Measurements from ENCODE around the gene CDK10. TPM values are rescaled to one million over a fixed set of nuclear protein-coding genes. Genes with fewer than 3 reads are reported as not detected.

The CDK10 gene
- total RNA-seq, 1 donor from 2014 or later = 76.1 TPM

DNA sequence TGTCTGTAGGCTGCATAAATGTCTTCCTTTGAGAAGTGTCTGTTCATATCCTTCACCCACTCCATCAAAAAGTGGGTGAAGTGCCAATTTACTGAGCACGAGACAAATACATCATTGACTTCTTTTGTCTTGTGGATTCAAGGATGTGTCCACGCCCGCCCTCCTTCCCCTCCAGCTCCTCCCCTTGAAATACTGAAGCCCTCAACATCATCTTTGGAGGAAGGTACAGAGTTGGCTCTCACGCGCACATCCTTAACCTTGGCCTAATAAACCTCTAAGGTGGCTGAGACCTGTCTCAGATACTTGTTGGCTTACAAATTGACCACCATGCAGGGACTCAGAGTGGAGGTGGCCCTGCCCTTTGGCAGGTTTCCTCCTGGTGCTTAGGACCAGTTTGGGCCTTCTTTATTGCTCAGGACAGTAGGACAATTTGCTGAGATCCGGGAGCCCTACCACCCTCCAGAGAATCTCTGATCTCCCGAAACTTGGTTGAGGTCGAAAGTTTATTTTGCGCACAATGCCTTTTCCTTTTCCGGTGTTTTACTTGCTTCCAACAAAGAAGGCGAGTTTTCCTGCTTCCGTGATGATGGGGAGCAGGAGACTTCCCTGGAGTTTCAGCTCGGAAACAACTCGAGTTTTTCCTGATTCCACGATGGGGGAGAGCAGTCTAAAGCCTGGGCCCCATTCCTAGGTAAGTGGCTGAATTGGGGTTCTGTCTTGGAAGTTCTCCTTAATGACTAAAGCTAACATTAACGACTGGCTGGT, 14.1 kb upstream of the CDK10 start:
- Mint-ChIP-seq H3K9me3 (no peaks in the 10 kb centered on the region), H3K36me3 (ENCODE audit: low read depth) (no peaks in the 10 kb centered on the region), H3K4me1 (peaks cover 2% of the 10 kb centered on the region), H3K4me3 (no peak overlapping the region), H3K27me3 (no peaks in the 10 kb centered on the region), H3K27ac (no peak overlapping the region)
- no peak for ATAC-seq (ENCODE audit: low read depth)
- intact Hi-C loops (cut with micrococcal nuclease) = no loop called here
- TF ChIP-seq, protein P1, sequence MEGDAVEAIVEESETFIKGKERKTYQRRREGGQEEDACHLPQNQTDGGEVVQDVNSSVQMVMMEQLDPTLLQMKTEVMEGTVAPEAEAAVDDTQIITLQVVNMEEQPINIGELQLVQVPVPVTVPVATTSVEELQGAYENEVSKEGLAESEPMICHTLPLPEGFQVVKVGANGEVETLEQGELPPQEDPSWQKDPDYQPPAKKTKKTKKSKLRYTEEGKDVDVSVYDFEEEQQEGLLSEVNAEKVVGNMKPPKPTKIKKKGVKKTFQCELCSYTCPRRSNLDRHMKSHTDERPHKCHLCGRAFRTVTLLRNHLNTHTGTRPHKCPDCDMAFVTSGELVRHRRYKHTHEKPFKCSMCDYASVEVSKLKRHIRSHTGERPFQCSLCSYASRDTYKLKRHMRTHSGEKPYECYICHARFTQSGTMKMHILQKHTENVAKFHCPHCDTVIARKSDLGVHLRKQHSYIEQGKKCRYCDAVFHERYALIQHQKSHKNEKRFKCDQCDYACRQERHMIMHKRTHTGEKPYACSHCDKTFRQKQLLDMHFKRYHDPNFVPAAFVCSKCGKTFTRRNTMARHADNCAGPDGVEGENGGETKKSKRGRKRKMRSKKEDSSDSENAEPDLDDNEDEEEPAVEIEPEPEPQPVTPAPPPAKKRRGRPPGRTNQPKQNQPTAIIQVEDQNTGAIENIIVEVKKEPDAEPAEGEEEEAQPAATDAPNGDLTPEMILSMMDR (IDR thresholded peaks at IDR 0.05) = no peak
- no peak for DNase-seq
- ChIA-PET CTCF (no interaction called here), POLR2A (no interaction called here)

GRCh38 chr16:89678258-89678657, 8.2 kb upstream of the CDK10 start:
- DNase-seq (no peak), ATAC-seq (ENCODE audit: low read depth) (no peak)
- H3K36me3 Mint-ChIP-seq (ENCODE audit: low read depth) = no peaks in the 10 kb centered on the region
- no peaks in the 10 kb centered on the region for H3K4me1 Mint-ChIP-seq
- TF ChIP-seq, protein P1 (IDR thresholded peaks at IDR 0.05) = no peak
- H3K27ac Mint-ChIP-seq = no peak overlapping the region
- no peaks in the 10 kb centered on the region for H3K27me3 Mint-ChIP-seq
- ChIA-PET CTCF (no interaction called here), POLR2A (interaction anchor here (0.6 kb wide), 1 partner anchor 9 kb away, joined by 3 read pairs; no protein-coding TSS in a partner anchor)
- no peak overlapping the region for H3K4me3 Mint-ChIP-seq
- no peaks in the 10 kb centered on the region for H3K9me3 Mint-ChIP-seq
- intact Hi-C loops (cut with micrococcal nuclease) = no loop called here

- intact Hi-C loops (cut with micrococcal nuclease) = loop anchor here (1.0 to 5.0 kb wide), 4 partner anchors 14 to 186 kb away; partner anchors contain the start of genes TCF25 and ZNF276
- DNase-seq (no peak), ATAC-seq (ENCODE audit: low read depth) (no peak)
- Mint-ChIP-seq H3K27ac (no peak overlapping the region), H3K36me3 (ENCODE audit: low read depth) (peaks cover 15% of the 10 kb centered on the region), H3K27me3 (no peaks in the 10 kb centered on the region), H3K4me1 (peaks cover 18% of the 10 kb centered on the region), H3K9me3 (no peaks in the 10 kb centered on the region), H3K4me3 (peak overlapping the region; percentile 63)
- ChIA-PET CTCF (interaction anchor here (1.0 to 2.1 kb wide), 2 partner anchors 14 to 28 kb away, joined by 3 to 5 read pairs; partner anchors contain the start of genes CHMP1A and SPATA33), POLR2A (interaction anchor here (0.5 to 2.1 kb wide), 13 partner anchors 12 to 710 kb away, joined by 3 to 38 read pairs (median 4); partner anchors contain the start of genes CHMP1A, SPATA33 and TCF25)
- TF ChIP-seq, protein P1 (IDR thresholded peaks at IDR 0.05) = no peak
Measured at GRCh38 chr16:89685916-89686315, 573 bp upstream of the CDK10 start.

GRCh38 chr16:89687092-89687940, 827 bp downstream of the CDK10 start:
- H3K4me3 Mint-ChIP-seq = peak overlapping the region; percentile 93
- ATAC-seq (ENCODE audit: low read depth) = peak; percentile 38
- H3K9me3 Mint-ChIP-seq = no peaks in the 10 kb centered on the region
- H3K27me3 Mint-ChIP-seq = no peaks in the 10 kb centered on the region
- TF ChIP-seq, protein P1 (IDR thresholded peaks at IDR 0.05) = no peak
- DNase-seq = no peak
- H3K4me1 Mint-ChIP-seq = peaks cover 18% of the 10 kb centered on the region
- intact Hi-C loops (cut with micrococcal nuclease) = loop anchor here (5.0 kb wide), 1 partner anchor 185 kb away; the partner anchor contains the start of gene TCF25
- POLR2A ChIA-PET = interaction anchor here (0.7 to 2.1 kb wide), 11 partner anchors 9 to 186 kb away, joined by 3 to 38 read pairs (median 3); partner anchors contain the start of genes CHMP1A, SPATA33 and TCF25
- CTCF ChIA-PET = interaction anchor here (1.0 to 2.1 kb wide), 2 partner anchors 13 to 30 kb away, joined by 3 to 5 read pairs; partner anchors contain the start of genes CHMP1A and SPATA33
- H3K27ac Mint-ChIP-seq = peak overlapping the region; percentile 77
- peaks cover 24% of the 10 kb centered on the region for H3K36me3 Mint-ChIP-seq (ENCODE audit: low read depth)
